Dedifferentiated amniotic fluid mesenchymal stem cell (primary cell): ENCODE measurements around the gene SEL1L2.
A peak's percentile ranks its signal among the peaks of the same experiment; 100 is the strongest.
"Not testable (repeated sequence)": the region's sequence is repeated elsewhere in the genome, so short reads cannot be mapped to it uniquely, and the experiment has no call there.

Source experiments
- DNase-seq: peaks from one replicate; pipeline ENCODE4 v3.0.0-alpha.2; 2016; ENCODE audit errors: extremely low spot score

SEL1L2 gene

GRCh38 chr20:13990465-13990864 is at the start of gene SEL1L2:
SEL1L2 (minus strand) TSS chr20:13990614; CDS start chr20:13990534, 80 bp downstream.
- no peak for DNase-seq

GRCh38 chr20:14036567-14036966 is 46.2 kb upstream of the SEL1L2 start:
- no peak for DNase-seq

DNA sequence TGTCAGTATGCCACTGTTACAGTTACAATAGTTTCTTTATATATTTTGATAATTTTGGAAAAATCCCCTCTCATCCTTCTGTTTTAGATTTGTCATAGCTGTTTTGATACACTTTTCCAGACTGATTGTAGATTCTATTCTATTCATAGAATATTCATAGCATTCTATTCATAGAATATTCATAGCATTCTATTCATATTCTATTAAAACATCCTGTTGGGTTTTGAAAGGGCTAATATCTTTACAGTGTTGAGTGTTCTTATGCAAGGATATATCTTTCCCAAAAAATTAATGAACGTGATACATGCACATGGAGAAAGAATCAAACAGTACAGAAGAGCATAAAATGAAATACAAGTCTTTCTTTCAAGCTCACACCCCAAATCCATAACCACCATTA is 42.9 kb upstream of the SEL1L2 start:
- no peak for DNase-seq

DNA sequence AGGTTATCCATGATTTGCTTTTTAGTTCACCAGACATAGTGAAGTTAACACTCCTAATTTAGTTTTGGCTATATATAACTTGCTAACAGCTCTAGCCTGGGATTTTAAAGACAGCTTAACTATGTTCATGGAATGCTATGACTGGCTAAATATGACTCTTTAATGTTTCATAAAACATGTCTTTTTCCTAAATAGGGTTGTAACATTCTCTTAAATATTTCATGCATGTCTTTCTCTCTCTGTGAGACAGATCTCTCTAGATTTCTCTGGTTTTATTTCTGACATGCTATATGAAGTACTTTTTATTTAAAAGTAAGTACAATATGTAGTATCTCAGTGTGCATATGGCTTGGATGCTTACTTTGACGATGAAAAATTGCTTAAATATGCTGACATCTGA is 40.6 kb upstream of the SEL1L2 start:
- no peak for DNase-seq

- no peak for DNase-seq
Measured at GRCh38 chr20:14012671-14013070, 22.3 kb upstream of the SEL1L2 start.

DNA sequence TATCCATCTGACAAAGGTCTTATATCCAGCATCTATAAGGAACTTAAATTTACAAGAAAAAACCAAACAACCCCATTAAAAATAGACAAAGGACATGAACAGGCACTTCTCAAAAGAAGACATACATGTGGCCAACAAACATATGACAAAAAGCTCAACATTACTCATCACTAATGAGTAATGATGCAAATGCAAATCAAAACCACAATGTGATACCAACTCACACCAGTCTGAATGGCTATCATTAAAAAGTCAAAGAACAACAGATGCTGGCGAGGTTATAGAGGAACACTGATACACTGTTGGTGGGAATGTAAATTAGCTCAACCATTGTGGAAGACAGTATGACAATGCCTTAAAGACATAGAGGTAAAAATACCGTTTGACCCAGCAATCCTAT is 18.8 kb upstream of the SEL1L2 start:
- DNase-seq = no peak

DNA sequence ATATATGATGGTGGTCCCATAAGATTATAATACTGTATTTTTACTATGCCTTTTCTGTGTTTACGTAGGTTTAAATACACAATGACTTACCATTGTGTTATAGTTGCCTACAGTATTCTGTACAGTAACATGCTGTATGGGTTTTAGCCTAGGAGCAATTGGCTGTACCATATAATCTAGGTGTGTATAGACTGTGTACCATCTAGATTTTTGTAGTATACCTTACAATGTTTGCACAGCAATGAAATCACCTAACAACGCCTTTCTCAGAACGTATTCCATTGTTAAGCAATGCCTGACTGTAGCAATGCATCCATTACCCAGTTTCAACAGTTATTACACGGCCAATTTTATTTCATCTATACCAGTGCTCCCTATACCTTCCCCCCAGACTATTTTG is 15.6 kb upstream of the SEL1L2 start:
- no peak for DNase-seq

- DNase-seq = no peak
Measured at GRCh38 chr20:14000917-14001316, 10.5 kb upstream of the SEL1L2 start.

DNA sequence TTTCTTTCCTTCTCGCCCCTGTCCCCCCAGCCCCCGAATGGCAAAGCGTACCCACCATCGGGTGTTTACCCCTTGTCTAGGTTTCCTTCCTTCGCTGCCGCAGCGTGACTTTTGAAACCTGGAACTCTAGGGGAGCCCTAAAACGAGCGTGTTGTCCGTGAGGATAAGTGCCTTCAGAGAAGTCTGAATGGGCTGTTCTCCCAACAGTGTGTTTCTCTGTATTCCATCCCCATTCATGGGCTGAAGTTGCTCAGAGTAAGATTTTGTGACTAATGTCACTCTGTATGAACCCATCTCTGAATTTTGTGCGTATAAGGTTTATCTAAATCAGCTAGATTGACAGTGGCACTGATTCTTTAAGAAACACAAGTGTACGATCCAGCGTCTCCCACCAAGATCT is 5.9 kb upstream of the SEL1L2 start:
- DNase-seq = no peak

GRCh38 chr20:13995841-13996240 is 5.4 kb upstream of the SEL1L2 start:
- no peak for DNase-seq

DNA sequence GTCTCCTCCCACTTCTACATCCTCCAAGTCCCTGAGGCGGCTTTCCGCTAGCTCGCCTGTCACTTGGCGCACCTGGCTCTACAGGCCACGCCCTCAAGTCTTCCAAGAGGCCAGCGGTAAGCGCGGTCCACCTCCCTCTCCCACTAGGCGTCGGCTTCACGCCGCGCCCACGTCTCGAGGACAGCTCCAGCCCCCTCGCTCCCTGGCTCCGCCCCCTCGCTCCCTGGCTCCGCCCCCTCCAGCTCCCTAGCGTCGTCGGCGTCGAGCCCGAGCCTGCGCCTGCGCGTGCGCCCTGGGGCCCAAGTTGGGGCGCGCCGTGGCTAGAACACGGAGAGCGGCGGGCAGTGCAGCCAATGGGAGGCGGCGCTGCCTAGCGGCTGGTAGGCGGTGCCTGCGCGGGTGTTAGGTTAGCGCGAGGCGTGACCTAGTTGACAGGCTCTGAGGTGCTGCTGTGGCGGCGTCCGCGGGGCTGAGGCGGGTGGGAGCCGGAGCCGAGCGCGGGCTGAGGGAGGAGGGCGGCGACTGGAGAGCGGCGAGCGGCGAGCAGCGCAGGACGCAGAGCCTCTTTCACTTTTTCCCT is 4.8 kb upstream of the SEL1L2 start, which contains the start of gene MACROD2:
MACROD2 (plus strand) TSS at position 431 of the 580 bp plus-strand sequence.
- DNase-seq = peak; percentile 74

GRCh38 chr20:13991955-13992354 is 1.5 kb upstream of the SEL1L2 start:
- not testable (repeated sequence) for DNase-seq

DNA sequence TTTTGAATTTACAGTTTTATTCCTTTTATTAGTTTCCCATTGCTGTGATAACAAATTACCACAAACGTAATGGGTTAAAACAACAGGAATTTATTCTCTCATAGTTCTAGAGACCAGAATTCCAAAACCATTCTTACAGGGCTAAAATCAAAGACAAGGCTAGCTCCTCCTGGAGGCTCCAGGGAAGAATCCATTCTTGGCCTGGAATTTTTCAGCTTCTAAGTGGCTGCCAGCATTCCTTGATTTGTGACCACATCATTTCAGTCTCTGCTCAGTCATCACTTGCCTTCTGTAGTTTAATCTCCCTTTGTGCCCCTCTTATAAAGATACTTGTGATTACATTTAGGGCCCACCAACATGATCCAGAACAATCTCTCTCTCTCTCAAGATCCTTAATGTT is 897 bp upstream of the SEL1L2 start:
- DNase-seq = no peak

DNA sequence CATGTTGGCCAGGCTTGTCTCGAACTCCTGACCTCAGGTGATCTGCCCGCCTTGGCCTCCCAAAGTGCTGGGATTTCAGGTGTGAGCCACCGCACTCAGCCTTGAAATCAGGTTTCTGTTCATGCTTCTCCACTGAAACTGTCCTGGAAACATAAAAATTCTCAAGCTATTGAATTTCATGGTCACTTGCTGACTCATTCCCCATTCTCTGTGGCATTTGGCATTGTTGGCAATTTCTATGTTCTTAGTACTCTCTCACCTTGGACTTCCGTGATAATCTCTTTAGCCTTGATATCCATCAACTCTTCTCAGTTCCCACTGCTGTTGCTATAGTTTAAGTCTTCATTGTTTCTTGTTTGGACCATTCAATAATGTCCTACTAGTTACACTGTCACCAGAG is 6.2 kb downstream of the SEL1L2 start:
- DNase-seq = no peak

GRCh38 chr20:13960525-13960924 is 29.9 kb downstream of the SEL1L2 start:
- no peak for DNase-seq

DNA sequence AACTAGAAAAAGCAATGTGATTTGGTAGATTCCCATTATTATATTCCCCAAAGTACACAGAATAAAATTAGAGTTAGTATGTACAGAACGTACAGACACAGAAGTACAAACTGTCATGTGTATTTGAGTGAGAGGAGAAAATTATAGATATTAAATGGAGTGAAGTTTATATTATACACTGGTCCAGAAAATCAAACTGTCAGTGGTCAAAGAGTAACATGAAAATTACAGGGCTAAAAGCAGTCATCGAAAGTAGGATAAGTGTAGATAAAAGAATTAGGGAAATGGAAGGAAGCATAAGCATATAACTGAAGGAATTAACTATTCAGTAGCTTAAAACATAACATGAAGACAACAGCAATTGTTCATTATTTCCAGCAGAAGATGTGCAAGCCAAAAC is 30.3 kb downstream of the SEL1L2 start:
- no peak for DNase-seq

- DNase-seq = no peak
Measured at GRCh38 chr20:13953227-13953626, 37.2 kb downstream of the SEL1L2 start.

GRCh38 chr20:13947719-13948118 is 42.7 kb downstream of the SEL1L2 start:
- DNase-seq = no peak

- no peak for DNase-seq
Measured at GRCh38 chr20:13941031-13941430, 49.4 kb downstream of the SEL1L2 start.

DNA sequence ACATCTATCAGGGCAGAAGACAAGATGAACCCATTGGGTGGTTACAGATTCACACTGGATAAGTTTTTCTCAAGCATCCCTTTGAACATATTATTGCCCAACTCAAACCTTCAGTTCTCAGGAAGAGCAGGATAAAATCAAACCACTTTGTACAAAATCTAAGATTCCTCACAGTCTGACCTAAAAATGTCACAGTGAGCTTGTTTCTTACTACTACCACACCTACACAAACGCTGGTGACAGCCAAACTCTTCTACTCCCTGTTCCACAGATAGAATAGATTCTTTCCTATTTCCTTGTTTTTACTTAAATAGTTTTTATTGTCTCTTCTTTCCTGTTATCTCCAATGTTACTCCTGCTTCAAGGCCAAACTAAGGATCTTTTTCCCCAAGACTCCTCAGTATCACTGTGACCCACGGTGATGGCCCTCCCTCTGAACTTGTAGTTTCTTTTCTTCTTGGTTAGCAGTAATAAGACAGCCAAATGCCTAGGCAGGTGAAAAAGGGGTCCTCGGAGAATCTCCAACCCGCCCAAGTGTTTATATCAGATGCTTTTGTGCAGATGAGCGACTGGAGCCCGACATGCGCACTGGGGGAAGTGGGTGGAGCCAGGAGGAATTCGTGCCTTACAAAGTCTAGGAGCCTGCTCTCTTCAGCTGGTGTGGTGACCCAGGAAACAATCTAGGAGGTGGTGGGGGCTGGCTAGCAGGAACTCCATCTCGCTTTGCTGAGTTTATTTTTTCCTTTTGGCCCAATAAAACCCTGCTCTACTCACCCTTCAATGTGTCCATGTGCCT is 53.4 kb downstream of the SEL1L2 start:
- no peak for DNase-seq

- no peak for DNase-seq
Measured at GRCh38 chr20:13934992-13935894, 55.2 kb downstream of the SEL1L2 start.

DNA sequence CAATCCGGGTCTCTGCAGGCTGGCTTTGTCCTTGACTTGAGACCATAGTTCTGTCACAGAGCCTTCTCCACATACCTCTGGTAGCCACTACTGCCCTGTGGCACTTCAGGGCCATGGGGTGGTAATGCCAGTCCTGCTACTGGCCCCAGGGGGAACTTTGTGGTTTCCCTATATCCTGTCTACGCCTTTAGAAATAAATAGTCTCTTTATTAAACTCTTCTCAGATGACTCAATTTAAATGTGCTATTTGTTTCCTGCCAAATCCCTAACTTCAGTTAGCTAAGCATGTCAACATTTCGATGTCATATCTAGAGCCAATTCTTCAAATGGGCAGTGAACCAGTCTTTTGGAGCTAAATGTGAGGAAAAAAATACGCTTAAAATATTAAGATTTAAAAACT is 60.1 kb downstream of the SEL1L2 start:
- DNase-seq = no peak
